Endothelial cell of umbilical vein (primary cell): ENCODE measurements around the gene ASCL3. TPM values are rescaled to one million over a fixed set of nuclear protein-coding genes. Genes with fewer than 3 reads are reported as not detected.

Experiments used
- BruUV-seq: library from RNA; stranded (reverse); fragments of 400-500 nt; replicated peaks from 2 replicates; lab custom pipeline; 2021; lab: Mats Ljungman, UMichigan
- CTCF ChIA-PET: fragments of 300-600, 350-600 bp; sonication (Branson Sonifier 250); formaldehyde crosslinking; loops from one replicate; lab custom pipeline; 2021; ENCODE audit warnings: antibody characterized with exemption, inconsistent platforms; lab: Charles Lee
- POLR2A ChIA-PET: fragments of 300-600, 350-600 bp; sonication (Branson Sonifier 250); formaldehyde crosslinking; loops from one replicate; lab custom pipeline; 2021; ENCODE audit warnings: antibody characterized with exemption, inconsistent platforms; lab: Charles Lee
- DNase-seq: peaks from one replicate; pipeline ENCODE4 v3.0.0-alpha.2; 2011; ENCODE audit warnings: low read depth, low spot score
- FAIRE-seq: peaks from 2 replicates; lab custom pipeline; 2011; peaks lifted over from hg19 to GRCh38; lab: Jason Lieb, UNC
- H2AFZ ChIP-seq: 2 replicates; pipeline ENCODE4 v1.6.0; 2012; ENCODE audit warnings: low read depth, low read length, control low read depth, inconsistent platforms
- H3K27ac ChIP-seq: 2 replicates; pipeline ENCODE4 v1.5.1; 2011; ENCODE audit warnings: low read depth, mild to moderate bottlenecking, control low read depth, low read length, moderate library complexity; ENCODE audit not compliant: insufficient read depth
- H3K27me3 ChIP-seq, 2 experiments: 2 replicates each; pipeline versions ENCODE4 v1.6.0 to v1.6.1; 2011; ENCODE audit warnings: low read length in 2 of 2, mixed read lengths in 1 of 2; ENCODE audit not compliant: control insufficient read depth in 2 of 2, insufficient read depth in 2 of 2
- H3K36me3 ChIP-seq, 2 experiments: 2 replicates in 1 of 2; 3 replicates in 1 of 2; pipeline ENCODE4 v1.5.1; 2011; ENCODE audit warnings: low read length in 2 of 2, mild to moderate bottlenecking in 1 of 2, moderate library complexity in 1 of 2; ENCODE audit not compliant: control insufficient read depth in 2 of 2, insufficient read depth in 2 of 2; ENCODE audit errors: extremely low read depth in 1 of 2
- H3K4me1 ChIP-seq: 3 replicates; pipeline ENCODE4 v1.5.1; 2011; ENCODE audit warnings: mild to moderate bottlenecking, low read length; ENCODE audit not compliant: control insufficient read depth, insufficient read depth; ENCODE audit errors: extremely low read depth
- H3K4me2 ChIP-seq: 2 replicates; pipeline ENCODE4 v1.6.1; 2011; ENCODE audit warnings: low read length, control low read depth, mixed read lengths; ENCODE audit not compliant: insufficient read depth
- H3K4me3 ChIP-seq, 3 experiments: fragments of 200-600 bp in 1 of 3; sonication (generic), shearing (Covaris generic) in 1 of 3; replicated peaks in 1 of 3; 2 replicates each; pipeline ENCODE4 v1.5.1; 2011 to 2016; ENCODE audit warnings: control low read depth in 3 of 3, low read length in 3 of 3, mild to moderate bottlenecking in 2 of 3, inconsistent platforms in 1 of 3, low read depth in 1 of 3, moderate library complexity in 1 of 3; ENCODE audit not compliant: insufficient read depth in 1 of 3
- H3K79me2 ChIP-seq: 2 replicates; pipeline ENCODE4 v1.6.0; 2012; ENCODE audit warnings: low read length, inconsistent platforms; ENCODE audit not compliant: control insufficient read depth, insufficient read depth
- H3K9ac ChIP-seq: replicated peaks from 2 replicates; pipeline ENCODE3; 2011; ENCODE audit warnings: low read length, control low read depth; ENCODE audit not compliant: insufficient read depth; ENCODE audit errors: extremely low read depth
- H3K9me1 ChIP-seq: replicated peaks from 3 replicates; pipeline ENCODE4 v1.6.0; 2011; ENCODE audit warnings: mild to moderate bottlenecking, low read length; ENCODE audit not compliant: control insufficient read depth, insufficient read depth; ENCODE audit errors: extremely low read depth
- H3K9me3 ChIP-seq: replicated peaks from 2 replicates; pipeline ENCODE4 v1.5.1; 2012; ENCODE audit warnings: low read length, inconsistent platforms; ENCODE audit not compliant: control insufficient read depth, insufficient read depth
- H4K20me1 ChIP-seq: replicated peaks from 2 replicates; pipeline ENCODE3; 2011; ENCODE audit warnings: mild to moderate bottlenecking, low read length; ENCODE audit not compliant: control insufficient read depth, insufficient read depth; ENCODE audit errors: extremely low read depth
- CTCF ChIP-seq, 2 donors: IDR thresholded peaks; 1 replicate in 1 of 2; 2 replicates in 1 of 2; pipeline ENCODE4 v1.5.1; 2011; ENCODE audit warnings: low read length in 2 of 2, mild to moderate bottlenecking in 2 of 2, moderate library complexity in 2 of 2, control low read depth in 1 of 2, inconsistent platforms in 1 of 2, low read depth in 1 of 2; ENCODE audit not compliant: insufficient read depth in 1 of 2; ENCODE audit errors: extremely low read depth in 1 of 2
- JUN ChIP-seq: IDR thresholded peaks from 2 replicates; pipeline ENCODE4 v1.6.1; 2011; ENCODE audit warnings: borderline replicate concordance, low read depth; ENCODE audit not compliant: insufficient read length, insufficient read depth
- MAX ChIP-seq: IDR thresholded peaks from 2 replicates; pipeline ENCODE4 v1.6.1; 2011; ENCODE audit not compliant: insufficient read depth, insufficient read length
- MYC ChIP-seq: IDR thresholded peaks from one replicate; pipeline ENCODE4 v1.6.1; 2011; ENCODE audit warnings: mild to moderate bottlenecking, low read depth, low read length
- POLR2AphosphoS5 ChIP-seq: IDR thresholded peaks from 2 replicates; pipeline ENCODE4 v1.6.1; 2012; ENCODE audit warnings: low read depth, mild to moderate bottlenecking, control low read depth, low read length, moderate library complexity; ENCODE audit not compliant: insufficient read depth
- dilution Hi-C: fragments of 300-500 bp; cut with MboI; formaldehyde crosslinking; loops from one replicate; pipeline ENCODE4 v1.15.0; 2019; ENCODE audit warnings: low sequenced_read_pairs; ENCODE audit not compliant: extremely low pct_ligation_motif_present
- intact Hi-C: fragments of 100-400 bp; cut with micrococcal nuclease; formaldehyde crosslinking; loops from one replicate; pipeline ENCODE4 v1.10.0; 2022
- polyA plus RNA-seq, 4 experiments: library from polyadenylated mRNA; depleted of rRNA in 3 of 4; stranded (reverse) in 3 of 4; unstranded in 1 of 4; fragments of >200 nt; gene quantifications; 2 replicates each; pipeline versions ENCODE4 v1.2.1 to v1.2.3, GENCODE V29; 2011 to 2012; ENCODE audit warnings: missing spikeins in 1 of 4
- total RNA-seq: library from RNA; stranded (reverse); gene quantifications from 2 replicates; pipeline ENCODE4 v1.2.3, GENCODE V29; 2021

ASCL3 gene
- total and polyA plus RNA-seq, 2 donors (not counting 3 experiments of a cell fraction or from before 2014, with no cell fraction given), result not detected

GRCh38 chr11:8928981-8929615 lies 13.7 kb downstream of the ASCL3 start:
- FAIRE-seq (no peak), DNase-seq (no peak)
- Histone ChIP-seq H3K36me3 (no peaks in the 10 kb centered on the region), H3K27me3 (no peaks in the 10 kb centered on the region), H3K9ac (no peak overlapping the region), H3K4me1 (no peaks in the 10 kb centered on the region), H2AFZ (no peak overlapping the region), H3K27ac (no peak overlapping the region), H3K4me3 (no peak overlapping the region), H3K9me3 (no peaks in the 10 kb centered on the region), H3K79me2 (no peaks in the 10 kb centered on the region), H4K20me1 (no peaks in the 10 kb centered on the region), H3K9me1 (no peaks in the 10 kb centered on the region), H3K4me2 (no peak overlapping the region)
- TF ChIP-seq CTCF (IDR thresholded peaks at IDR 0.05; ENCODE audit: extremely low read depth in 1 of 2, insufficient read depth in 1 of 2, low read depth in 1 of 2, low read length in 2 of 2), result no peak
- TF ChIP-seq JUN, result no peak
- no peak for TF ChIP-seq MYC
- no peak for TF ChIP-seq POLR2AphosphoS5
- no peak for TF ChIP-seq MAX
- no TSS peak for BruUV-seq
- intact Hi-C loops, result no loop called here
- dilution Hi-C loops, result no loop called here
- CTCF ChIA-PET, result interaction anchor here (0.9 kb wide), 1 partner anchor 30 kb away, joined by 5 read pairs; no protein-coding TSS in a partner anchor
- POLR2A ChIA-PET, result no interaction called here
